ENCODE results near the gene NATD1. TPM values are rescaled to one million over a fixed set of nuclear protein-coding genes. Genes with fewer than 3 reads are reported as not detected.

NATD1 gene
- total RNA-seq, 1 donor from 2014 or later = 4.2 TPM

DNA sequence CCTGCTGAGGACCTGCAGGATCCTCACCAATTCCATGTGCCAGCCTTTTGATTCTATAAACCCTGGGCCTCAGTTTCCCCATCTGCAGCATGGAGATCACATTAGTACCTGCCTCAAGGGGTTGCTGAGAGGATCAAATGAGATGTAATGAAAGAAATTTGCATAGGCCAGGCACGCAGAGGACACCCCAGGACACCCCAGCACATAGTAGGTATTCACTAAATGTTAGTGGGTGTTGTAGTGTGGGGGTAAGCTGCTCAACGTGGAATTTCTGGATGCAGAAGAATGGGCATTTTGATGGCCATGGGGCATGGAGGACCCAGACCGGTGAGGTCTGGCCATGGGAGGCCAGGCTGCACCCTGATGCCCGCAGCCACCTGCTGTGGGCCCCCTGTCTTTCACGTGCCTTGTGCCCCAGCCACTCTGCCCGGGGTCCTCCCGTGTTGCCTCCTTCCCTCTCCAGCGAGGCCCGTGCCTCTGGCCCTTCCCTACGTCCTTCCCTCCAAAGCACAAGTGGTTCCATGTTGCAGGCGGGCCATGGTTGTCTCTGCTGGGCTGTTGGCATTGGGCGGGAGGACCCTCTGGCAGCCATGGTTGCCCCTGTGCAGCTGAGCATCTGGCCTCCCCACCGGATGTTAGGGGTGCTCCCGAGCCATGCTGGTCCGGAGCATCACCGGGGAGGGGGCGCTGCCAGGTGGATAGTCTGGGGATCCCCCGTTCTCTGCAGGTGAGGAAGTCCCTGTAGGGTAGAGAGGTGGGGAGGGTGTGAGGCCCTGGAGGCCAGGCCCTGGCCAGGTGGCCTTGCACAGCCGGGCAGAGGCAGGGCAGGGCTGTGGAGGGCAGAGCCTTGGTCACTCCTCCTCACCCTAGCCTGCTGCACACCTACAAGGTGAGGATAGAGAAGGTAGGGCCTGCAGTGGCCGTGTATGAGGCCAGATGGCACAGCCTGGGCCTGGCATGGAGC is 39.9 kb upstream of the NATD1 start:
- Histone ChIP-seq H3K4me3 (no peak overlapping the region), H3K27me3 (no peaks in the 10 kb centered on the region), H3K36me3 (no peaks in the 10 kb centered on the region), H3K9me3 (no peaks in the 10 kb centered on the region), H3K27ac (no peak overlapping the region), H3K4me1 (peaks cover 23% of the 10 kb centered on the region)
- intact Hi-C loops (cut with DNase I) = no loop called here
- no peak for DNase-seq (ENCODE audit: extremely low spot score in 2 of 2)
- no peak for TF ChIP-seq POLR2AphosphoS5 (IDR thresholded peaks at IDR 0.05; ENCODE audit: insufficient read depth in 1 of 2, low read depth in 1 of 2)
- TF ChIP-seq, protein P1, sequence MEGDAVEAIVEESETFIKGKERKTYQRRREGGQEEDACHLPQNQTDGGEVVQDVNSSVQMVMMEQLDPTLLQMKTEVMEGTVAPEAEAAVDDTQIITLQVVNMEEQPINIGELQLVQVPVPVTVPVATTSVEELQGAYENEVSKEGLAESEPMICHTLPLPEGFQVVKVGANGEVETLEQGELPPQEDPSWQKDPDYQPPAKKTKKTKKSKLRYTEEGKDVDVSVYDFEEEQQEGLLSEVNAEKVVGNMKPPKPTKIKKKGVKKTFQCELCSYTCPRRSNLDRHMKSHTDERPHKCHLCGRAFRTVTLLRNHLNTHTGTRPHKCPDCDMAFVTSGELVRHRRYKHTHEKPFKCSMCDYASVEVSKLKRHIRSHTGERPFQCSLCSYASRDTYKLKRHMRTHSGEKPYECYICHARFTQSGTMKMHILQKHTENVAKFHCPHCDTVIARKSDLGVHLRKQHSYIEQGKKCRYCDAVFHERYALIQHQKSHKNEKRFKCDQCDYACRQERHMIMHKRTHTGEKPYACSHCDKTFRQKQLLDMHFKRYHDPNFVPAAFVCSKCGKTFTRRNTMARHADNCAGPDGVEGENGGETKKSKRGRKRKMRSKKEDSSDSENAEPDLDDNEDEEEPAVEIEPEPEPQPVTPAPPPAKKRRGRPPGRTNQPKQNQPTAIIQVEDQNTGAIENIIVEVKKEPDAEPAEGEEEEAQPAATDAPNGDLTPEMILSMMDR (IDR thresholded peaks at IDR 0.05) = no peak
- TF ChIP-seq POLR2A (IDR thresholded peaks at IDR 0.05) = no peak

DNA sequence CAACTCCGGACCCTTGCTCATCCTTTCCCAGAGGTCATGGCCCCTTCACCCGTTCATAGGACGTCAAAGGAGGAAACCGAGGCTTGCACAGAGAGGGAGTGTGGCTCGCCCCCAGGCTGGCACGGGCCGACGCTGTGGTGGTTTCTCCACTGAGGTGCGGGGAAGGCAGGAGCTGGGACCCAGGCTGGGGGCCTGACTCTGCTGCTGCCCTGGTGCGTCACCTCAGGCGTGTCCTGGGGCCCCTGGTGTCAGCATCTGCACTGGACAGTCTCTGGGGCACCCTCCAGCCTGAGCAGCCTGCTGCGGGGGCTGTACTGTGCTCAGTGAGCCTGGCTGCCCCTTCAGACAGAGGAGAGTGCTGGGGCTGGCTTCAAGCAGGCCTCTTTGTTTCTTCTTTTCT is 38.7 kb upstream of the NATD1 start:
- H3K4me1 ChIP-seq = peaks cover 36% of the 10 kb centered on the region
- H3K27ac ChIP-seq = no peak overlapping the region
- intact Hi-C loops (cut with DNase I) = no loop called here

DNA sequence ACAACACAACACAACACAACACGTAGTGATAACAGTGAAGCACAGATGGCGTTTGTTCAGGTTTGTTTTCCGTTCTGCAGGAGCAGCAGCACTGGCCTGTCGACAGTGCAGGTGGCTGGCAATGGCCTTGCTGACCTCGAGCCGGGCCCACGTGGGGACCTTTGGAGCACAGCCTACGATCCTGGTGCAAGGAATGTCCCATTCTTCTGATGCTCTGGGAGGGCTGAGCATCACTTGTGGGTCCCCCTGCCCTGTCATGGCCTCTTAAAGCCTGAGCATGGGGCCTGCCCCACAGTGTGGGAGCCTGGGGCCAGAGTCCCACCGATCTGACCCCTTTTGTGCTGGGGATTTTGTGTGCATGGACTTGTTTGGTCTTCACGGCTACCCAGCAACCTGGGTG is 38.1 kb upstream of the NATD1 start:
- Histone ChIP-seq H3K4me1 (peaks cover 41% of the 10 kb centered on the region), H3K4me3 (no peak overlapping the region), H3K9me3 (no peaks in the 10 kb centered on the region), H3K36me3 (no peaks in the 10 kb centered on the region), H3K27me3 (no peaks in the 10 kb centered on the region), H3K27ac (no peak overlapping the region)
- peak in 1 of 2 donors; percentile 85 for DNase-seq (ENCODE audit: extremely low spot score in 2 of 2)
- intact Hi-C loops (cut with DNase I) = no loop called here
- TF ChIP-seq POLR2A (IDR thresholded peaks at IDR 0.05) (no peak), POLR2AphosphoS5 (IDR thresholded peaks at IDR 0.05; ENCODE audit: insufficient read depth in 1 of 2, low read depth in 1 of 2) (no peak)
- TF ChIP-seq, protein P1 (IDR thresholded peaks at IDR 0.05) = no peak

More for the DNA sequence above, 38.7 kb upstream of the NATD1 start:
- no peaks in the 10 kb centered on the region for H3K36me3 ChIP-seq
- H3K9me3 ChIP-seq = no peaks in the 10 kb centered on the region
- no peak overlapping the region for H3K4me3 ChIP-seq
- no peaks in the 10 kb centered on the region for H3K27me3 ChIP-seq
- TF ChIP-seq POLR2A (IDR thresholded peaks at IDR 0.05) (no peak), POLR2AphosphoS5 (IDR thresholded peaks at IDR 0.05; ENCODE audit: insufficient read depth in 1 of 2, low read depth in 1 of 2) (no peak)
- TF ChIP-seq, protein P1 (IDR thresholded peaks at IDR 0.05) = no peak
- no peak for DNase-seq (ENCODE audit: extremely low spot score in 2 of 2)

DNA sequence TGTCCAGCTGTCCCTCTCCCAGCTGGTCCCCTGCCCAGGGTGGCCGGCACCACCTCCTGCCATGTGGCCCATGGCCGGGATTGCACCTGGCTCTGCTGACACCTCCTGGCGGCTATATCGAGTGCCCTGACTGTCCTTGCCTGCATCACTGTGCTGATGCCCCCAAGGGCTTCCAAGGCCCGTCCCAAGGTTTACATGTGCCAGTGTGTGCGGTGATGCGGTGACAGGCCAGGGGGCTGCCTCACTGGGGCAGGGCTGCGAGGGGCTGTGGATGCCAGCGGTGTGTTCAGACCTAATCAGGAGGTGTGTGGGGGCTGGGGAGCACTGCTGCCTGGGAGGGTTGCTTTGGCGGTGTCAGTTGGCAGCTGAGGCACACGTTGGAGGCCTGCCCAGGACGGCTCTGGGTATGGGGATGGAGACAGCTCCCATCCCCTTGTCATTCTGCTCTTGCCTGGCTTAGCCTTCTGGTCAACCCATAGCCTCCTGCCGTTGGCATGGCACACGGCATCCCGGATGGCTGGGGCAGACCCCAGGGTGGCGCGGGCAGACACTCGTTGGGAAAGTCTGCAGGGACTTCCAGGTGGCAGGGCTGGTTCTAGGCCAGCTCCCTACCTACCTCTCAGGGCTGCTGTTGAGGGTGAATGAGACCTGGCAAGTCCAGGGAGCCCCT is 36.8 kb upstream of the NATD1 start:
- intact Hi-C loops (cut with DNase I) = loop anchor here (10.0 kb wide), 1 partner anchor 165 kb away; the partner anchor contains the start of gene DHRS7B
- Histone ChIP-seq H3K36me3 (no peaks in the 10 kb centered on the region), H3K4me1 (peaks cover 54% of the 10 kb centered on the region), H3K9me3 (no peaks in the 10 kb centered on the region), H3K27ac (no peak overlapping the region), H3K4me3 (no peak overlapping the region), H3K27me3 (no peaks in the 10 kb centered on the region)
- DNase-seq (ENCODE audit: extremely low spot score in 2 of 2) = peak in 1 of 2 donors; percentile 60
- TF ChIP-seq POLR2A (IDR thresholded peaks at IDR 0.05) = no peak
- TF ChIP-seq POLR2AphosphoS5 (IDR thresholded peaks at IDR 0.05; ENCODE audit: insufficient read depth in 1 of 2, low read depth in 1 of 2) = peak in 1 of 2 donors; percentile 11

DNA sequence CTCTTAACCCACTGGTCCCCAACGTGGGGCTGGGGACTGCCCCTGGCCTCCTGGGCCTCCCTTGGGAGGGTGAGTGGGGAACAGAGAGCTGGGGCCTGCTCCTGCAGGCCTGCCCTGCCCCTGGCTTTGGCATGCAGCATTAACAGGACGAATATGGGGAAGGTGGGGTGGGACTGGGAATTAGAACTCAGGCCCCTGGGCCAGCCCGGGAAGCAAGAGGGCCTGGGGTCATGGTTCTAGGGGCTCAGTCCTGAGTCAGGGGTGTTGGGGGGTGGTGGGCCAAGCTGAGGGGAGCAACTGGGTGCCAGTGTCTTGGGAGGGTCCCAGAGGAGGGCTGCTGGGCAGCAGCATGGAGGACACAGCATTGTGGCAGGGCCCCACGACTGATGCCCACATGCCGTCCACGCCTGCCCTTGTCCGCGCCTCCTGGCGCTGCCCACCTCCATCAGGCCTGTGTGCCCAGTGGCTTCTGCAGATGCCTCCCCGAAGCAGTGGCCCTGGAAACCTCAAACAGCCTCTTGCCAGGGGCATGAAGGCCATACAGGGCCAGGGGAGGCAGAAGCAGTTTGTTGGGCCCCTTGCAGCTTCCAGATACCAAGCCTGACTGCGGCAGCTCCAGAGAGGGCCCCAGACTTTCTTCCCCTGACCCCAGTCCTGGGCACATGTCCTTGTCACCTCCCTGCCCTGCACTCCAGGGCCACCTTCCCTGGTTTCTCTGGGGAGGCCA is 36.1 kb upstream of the NATD1 start:
- Histone ChIP-seq H3K36me3 (no peaks in the 10 kb centered on the region), H3K9me3 (no peaks in the 10 kb centered on the region), H3K27ac (peak overlapping the region; percentile 29), H3K4me1 (peaks cover 54% of the 10 kb centered on the region), H3K4me3 (no peak overlapping the region), H3K27me3 (no peaks in the 10 kb centered on the region)
- intact Hi-C loops (cut with DNase I) = loop anchor here (10.0 kb wide), 1 partner anchor 165 kb away; the partner anchor contains the start of gene DHRS7B
- TF ChIP-seq POLR2A (IDR thresholded peaks at IDR 0.05) (no peak), POLR2AphosphoS5 (IDR thresholded peaks at IDR 0.05; ENCODE audit: insufficient read depth in 1 of 2, low read depth in 1 of 2) (no peak)
- TF ChIP-seq, protein P1 (IDR thresholded peaks at IDR 0.05) = no peak
- no peak for DNase-seq (ENCODE audit: extremely low spot score in 2 of 2)
